ENCODE data around the gene NT5DC1. TPM values are rescaled to one million over a fixed set of nuclear protein-coding genes. Genes with fewer than 3 reads are reported as not detected.

NT5DC1 gene
- total and polyA plus RNA-seq, 2 experiments from 2014 or later = 27.0 to 29.8 TPM

DNA sequence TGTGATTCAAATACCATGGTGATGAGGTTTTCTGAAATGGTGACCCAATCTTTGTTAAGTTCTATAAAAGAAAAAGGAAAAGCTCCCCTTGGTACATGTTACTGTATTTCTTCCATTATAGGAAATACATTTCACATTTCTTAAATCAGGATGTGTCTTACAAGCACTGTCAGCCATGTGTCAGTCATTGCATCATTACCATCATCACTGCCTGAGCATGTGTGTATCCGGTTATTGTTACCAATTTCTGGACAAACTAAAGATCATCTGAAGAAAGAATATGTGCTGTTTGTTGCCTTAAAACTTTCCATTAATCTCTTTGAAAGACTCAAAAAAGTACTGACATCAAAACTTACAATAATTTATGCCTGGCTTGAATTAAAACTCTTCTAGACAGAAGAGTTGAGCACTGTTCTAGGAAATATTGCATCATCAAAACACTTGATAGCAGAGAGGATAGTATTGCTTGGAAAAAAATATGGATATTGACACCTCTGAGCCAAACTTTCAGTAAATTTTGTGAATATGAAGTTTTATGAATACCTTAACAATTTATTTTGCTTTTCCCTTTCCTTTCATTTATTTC is 186.2 kb downstream of the NT5DC1 start:
- Histone ChIP-seq H3K27ac (ENCODE audit: low read depth) (no peak overlapping the region), H3K36me3 (ENCODE audit: insufficient read depth) (no peaks in the 10 kb centered on the region), H3K79me2 (replicated peaks; ENCODE audit: insufficient read depth) (no peaks in the 10 kb centered on the region), H3K4me3 (no peak overlapping the region), H3K27me3 (ENCODE audit: insufficient read depth) (no peaks in the 10 kb centered on the region), H3K4me1 (ENCODE audit: insufficient read depth) (no peaks in the 10 kb centered on the region), H3K9me2 (ENCODE audit: insufficient read depth) (peaks cover under 1% of the 10 kb centered on the region; the same call in 1 of the 2 replicates), H4K20me1 (replicated peaks; ENCODE audit: insufficient read depth) (no peaks in the 10 kb centered on the region), H3K4me2 (no peak overlapping the region), H3F3A (replicated peaks; ENCODE audit: low read depth) (no peaks in the 10 kb centered on the region), H2AFZ (no peak overlapping the region)
- Mint-ChIP-seq H3K27ac (no peak overlapping the region), H3K4me1 (peaks cover 4% of the 10 kb centered on the region; the same call in 2 of the 3 replicates), H3K27me3 (ENCODE audit: insufficient read depth, low read depth, poor library complexity) (no peaks in the 10 kb centered on the region), H3K9me3 (peaks cover 5% of the 10 kb centered on the region; the same call in 2 of the 3 replicates), H3K36me3 (ENCODE audit: low read depth) (no peaks in the 10 kb centered on the region), H3K4me3 (no peak overlapping the region)
- DNase-seq (ENCODE audit: low spot score) (no peak), ATAC-seq (no peak)
- TF ChIP-seq, protein P1, sequence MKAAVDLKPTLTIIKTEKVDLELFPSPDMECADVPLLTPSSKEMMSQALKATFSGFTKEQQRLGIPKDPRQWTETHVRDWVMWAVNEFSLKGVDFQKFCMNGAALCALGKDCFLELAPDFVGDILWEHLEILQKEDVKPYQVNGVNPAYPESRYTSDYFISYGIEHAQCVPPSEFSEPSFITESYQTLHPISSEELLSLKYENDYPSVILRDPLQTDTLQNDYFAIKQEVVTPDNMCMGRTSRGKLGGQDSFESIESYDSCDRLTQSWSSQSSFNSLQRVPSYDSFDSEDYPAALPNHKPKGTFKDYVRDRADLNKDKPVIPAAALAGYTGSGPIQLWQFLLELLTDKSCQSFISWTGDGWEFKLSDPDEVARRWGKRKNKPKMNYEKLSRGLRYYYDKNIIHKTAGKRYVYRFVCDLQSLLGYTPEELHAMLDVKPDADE (IDR thresholded peaks at IDR 0.05) = no peak
- TF ChIP-seq, protein P2, sequence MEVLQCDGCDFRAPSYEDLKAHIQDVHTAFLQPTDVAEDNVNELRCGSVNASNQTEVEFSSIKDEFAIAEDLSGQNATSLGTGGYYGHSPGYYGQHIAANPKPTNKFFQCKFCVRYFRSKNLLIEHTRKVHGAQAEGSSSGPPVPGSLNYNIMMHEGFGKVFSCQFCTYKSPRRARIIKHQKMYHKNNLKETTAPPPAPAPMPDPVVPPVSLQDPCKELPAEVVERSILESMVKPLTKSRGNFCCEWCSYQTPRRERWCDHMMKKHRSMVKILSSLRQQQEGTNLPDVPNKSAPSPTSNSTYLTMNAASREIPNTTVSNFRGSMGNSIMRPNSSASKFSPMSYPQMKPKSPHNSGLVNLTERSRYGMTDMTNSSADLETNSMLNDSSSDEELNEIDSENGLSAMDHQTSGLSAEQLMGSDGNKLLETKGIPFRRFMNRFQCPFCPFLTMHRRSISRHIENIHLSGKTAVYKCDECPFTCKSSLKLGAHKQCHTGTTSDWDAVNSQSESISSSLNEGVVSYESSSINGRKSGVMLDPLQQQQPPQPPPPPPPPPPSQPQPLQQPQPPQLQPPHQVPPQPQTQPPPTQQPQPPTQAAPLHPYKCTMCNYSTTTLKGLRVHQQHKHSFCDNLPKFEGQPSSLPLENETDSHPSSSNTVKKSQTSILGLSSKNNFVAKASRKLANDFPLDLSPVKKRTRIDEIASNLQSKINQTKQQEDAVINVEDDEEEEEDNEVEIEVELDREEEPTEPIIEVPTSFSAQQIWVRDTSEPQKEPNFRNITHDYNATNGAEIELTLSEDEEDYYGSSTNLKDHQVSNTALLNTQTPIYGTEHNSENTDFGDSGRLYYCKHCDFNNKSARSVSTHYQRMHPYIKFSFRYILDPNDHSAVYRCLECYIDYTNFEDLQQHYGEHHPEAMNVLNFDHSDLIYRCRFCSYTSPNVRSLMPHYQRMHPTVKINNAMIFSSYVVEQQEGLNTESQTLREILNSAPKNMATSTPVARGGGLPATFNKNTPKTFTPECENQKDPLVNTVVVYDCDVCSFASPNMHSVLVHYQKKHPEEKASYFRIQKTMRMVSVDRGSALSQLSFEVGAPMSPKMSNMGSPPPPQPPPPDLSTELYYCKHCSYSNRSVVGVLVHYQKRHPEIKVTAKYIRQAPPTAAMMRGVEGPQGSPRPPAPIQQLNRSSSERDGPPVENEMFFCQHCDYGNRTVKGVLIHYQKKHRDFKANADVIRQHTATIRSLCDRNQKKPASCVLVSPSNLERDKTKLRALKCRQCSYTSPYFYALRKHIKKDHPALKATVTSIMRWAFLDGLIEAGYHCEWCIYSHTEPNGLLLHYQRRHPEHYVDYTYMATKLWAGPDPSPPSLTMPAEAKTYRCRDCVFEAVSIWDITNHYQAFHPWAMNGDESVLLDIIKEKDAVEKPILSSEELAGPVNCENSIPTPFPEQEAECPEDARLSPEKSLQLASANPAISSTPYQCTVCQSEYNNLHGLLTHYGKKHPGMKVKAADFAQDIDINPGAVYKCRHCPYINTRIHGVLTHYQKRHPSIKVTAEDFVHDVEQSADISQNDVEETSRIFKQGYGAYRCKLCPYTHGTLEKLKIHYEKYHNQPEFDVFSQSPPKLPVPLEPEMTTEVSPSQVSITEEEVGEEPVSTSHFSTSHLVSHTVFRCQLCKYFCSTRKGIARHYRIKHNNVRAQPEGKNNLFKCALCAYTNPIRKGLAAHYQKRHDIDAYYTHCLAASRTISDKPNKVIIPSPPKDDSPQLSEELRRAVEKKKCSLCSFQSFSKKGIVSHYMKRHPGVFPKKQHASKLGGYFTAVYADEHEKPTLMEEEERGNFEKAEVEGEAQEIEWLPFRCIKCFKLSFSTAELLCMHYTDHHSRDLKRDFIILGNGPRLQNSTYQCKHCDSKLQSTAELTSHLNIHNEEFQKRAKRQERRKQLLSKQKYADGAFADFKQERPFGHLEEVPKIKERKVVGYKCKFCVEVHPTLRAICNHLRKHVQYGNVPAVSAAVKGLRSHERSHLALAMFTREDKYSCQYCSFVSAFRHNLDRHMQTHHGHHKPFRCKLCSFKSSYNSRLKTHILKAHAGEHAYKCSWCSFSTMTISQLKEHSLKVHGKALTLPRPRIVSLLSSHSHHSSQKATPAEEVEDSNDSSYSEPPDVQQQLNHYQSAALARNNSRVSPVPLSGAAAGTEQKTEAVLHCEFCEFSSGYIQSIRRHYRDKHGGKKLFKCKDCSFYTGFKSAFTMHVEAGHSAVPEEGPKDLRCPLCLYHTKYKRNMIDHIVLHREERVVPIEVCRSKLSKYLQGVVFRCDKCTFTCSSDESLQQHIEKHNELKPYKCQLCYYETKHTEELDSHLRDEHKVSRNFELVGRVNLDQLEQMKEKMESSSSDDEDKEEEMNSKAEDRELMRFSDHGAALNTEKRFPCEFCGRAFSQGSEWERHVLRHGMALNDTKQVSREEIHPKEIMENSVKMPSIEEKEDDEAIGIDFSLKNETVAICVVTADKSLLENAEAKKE (CRISPR knock-in tag; IDR thresholded peaks at IDR 0.05) = no peak
- no peak for TF ChIP-seq JUNB (IDR thresholded peaks at IDR 0.05; ENCODE audit: unreplicated experiment)
- no peak for TF ChIP-seq CREB1 (CRISPR knock-in tag; IDR thresholded peaks at IDR 0.05; ENCODE audit: low read depth)

All from GM23338 (cell line).